K562 (cell line): Measurements from ENCODE around the gene CDADC1. TPM values are rescaled to one million over a fixed set of nuclear protein-coding genes. Genes with fewer than 3 reads are reported as not detected.

Experiments used
- ATAC-seq: fragments of 200-7000 bp; cut with Tn5 transposase; 3 replicates; pipeline ENCODE4 v1.9.1; 2020; ENCODE audit warnings: moderate library complexity
- BruUV-seq: library from RNA; stranded (reverse); fragments of 400-500 nt; replicated peaks from 2 replicates; lab custom pipeline; 2021; lab: Mats Ljungman, UMichigan
- CTCF ChIA-PET: fragments of 300-600 bp; formaldehyde crosslinking; extraction: SDS; loops from one replicate; lab custom pipeline; 2021; ENCODE audit warnings: low intra/inter-chr PET ratio; lab: Yijun Ruan, JAX
- POLR2A ChIA-PET: fragments of 300-600, 350-650 bp; sonication (Branson Sonifier 250); formaldehyde crosslinking; extraction: SDS; loops from one replicate; lab custom pipeline; 2021; ENCODE audit warnings: antibody characterized with exemption, inconsistent platforms; lab: Yijun Ruan, JAX
- DNase-seq, 4 experiments: peaks; one replicate each; pipeline versions ENCODE4 v3.0.0 to v3.0.0-alpha.2; 2011 to 2018; ENCODE audit warnings: low spot score in 3 of 4, mixed read lengths in 3 of 4; ENCODE audit errors: extremely low read depth in 1 of 4
- FAIRE-seq: peaks from 2 replicates; lab custom pipeline; 2011; peaks lifted over from hg19 to GRCh38; lab: Jason Lieb, UNC
- H2AFZ ChIP-seq: 2 replicates; pipeline ENCODE4 v1.6.0; 2011; ENCODE audit warnings: low read depth, low read length, control low read depth, inconsistent platforms
- H3K27ac ChIP-seq: fragments of 200-600 bp; 3 replicates; pipeline ENCODE4 v1.8.0; 2011; ENCODE audit warnings: low read depth, mild to moderate bottlenecking, control low read depth, inconsistent platforms, low read length, moderate library complexity, mixed read lengths; ENCODE audit errors: extremely low read depth
- H3K27me3 ChIP-seq, 2 experiments: fragments of 300-600 bp in 1 of 2; 2 replicates in 1 of 2; 3 replicates in 1 of 2; pipeline versions ENCODE4 v1.6.0 to v1.8.0; 2011; ENCODE audit warnings: inconsistent platforms in 2 of 2, low read length in 2 of 2, mild to moderate bottlenecking in 1 of 2, mixed read lengths in 1 of 2, moderate library complexity in 1 of 2; ENCODE audit not compliant: control insufficient read depth in 2 of 2, insufficient read depth in 2 of 2
- H3K36me3 ChIP-seq: fragments of 300-600 bp; 3 replicates; pipeline ENCODE4 v1.8.0; 2011; ENCODE audit warnings: mild to moderate bottlenecking, low read length, inconsistent platforms; ENCODE audit not compliant: control insufficient read depth, insufficient read depth
- H3K4me1 ChIP-seq, 2 experiments: fragments of 200-600 bp in 1 of 2; replicated peaks in 1 of 2; 2 replicates in 1 of 2; 3 replicates in 1 of 2; pipeline versions ENCODE4 v1.5.1 to v1.8.0; 2011; ENCODE audit warnings: inconsistent platforms in 2 of 2, low read length in 2 of 2, mild to moderate bottlenecking in 1 of 2, mixed read lengths in 1 of 2, moderate library complexity in 1 of 2; ENCODE audit not compliant: control insufficient read depth in 2 of 2, insufficient read depth in 2 of 2
- H3K4me2 ChIP-seq: 2 replicates; pipeline ENCODE4 v1.6.1; 2011; ENCODE audit warnings: low read length, control low read depth, inconsistent platforms, mixed read lengths; ENCODE audit not compliant: insufficient read depth
- H3K4me3 ChIP-seq: fragments of 200-600 bp; sonication (generic), shearing (Covaris generic); 2 replicates; pipeline ENCODE4 v1.5.1; 2016; ENCODE audit warnings: control low read depth, inconsistent platforms
- H3K79me2 ChIP-seq: fragments of 200-600 bp; 3 replicates; pipeline ENCODE4 v1.8.0; 2011; ENCODE audit warnings: low read length, inconsistent platforms; ENCODE audit not compliant: control insufficient read depth, insufficient read depth
- H3K9ac ChIP-seq, 2 experiments: 2 replicates each; pipeline versions ENCODE4 v1.6.0 to v1.6.1; 2011; ENCODE audit warnings: low read depth in 2 of 2, low read length in 2 of 2, control low read depth in 1 of 2, inconsistent platforms in 1 of 2, mild to moderate bottlenecking in 1 of 2, mixed read lengths in 1 of 2; ENCODE audit not compliant: insufficient read depth in 1 of 2
- H3K9me1 ChIP-seq: one replicate; pipeline ENCODE4 v1.6.0; 2011; ENCODE audit warnings: inconsistent platforms, mild to moderate bottlenecking, low read length, moderate library complexity; ENCODE audit not compliant: control insufficient read depth, insufficient read depth
- H3K9me3 ChIP-seq: replicated peaks from 2 replicates; pipeline ENCODE4 v1.5.1; 2011; ENCODE audit warnings: low read depth, low read length, inconsistent platforms; ENCODE audit not compliant: control insufficient read depth, insufficient read depth
- H4K20me1 ChIP-seq: replicated peaks from 2 replicates; pipeline ENCODE4 v1.6.1; 2011; ENCODE audit warnings: low read length, inconsistent platforms, mixed read lengths; ENCODE audit not compliant: control insufficient read depth, insufficient read depth
- C11orf30 ChIP-seq: fragments of 450-650 bp; IDR thresholded peaks from 2 replicates; pipeline ENCODE4 v1.6.1; 2016; ENCODE audit warnings: low read depth, mild to moderate bottlenecking
- MAFG ChIP-seq: fragments of 450-650 bp; conservative IDR thresholded peaks from 2 replicates; pipeline ENCODE4 v1.6.1; 2016; ENCODE audit warnings: missing genetic modification characterization, missing compliant biosample characterization
- MAFK ChIP-seq: IDR thresholded peaks from 2 replicates; pipeline ENCODE4 v1.6.1; 2011; ENCODE audit warnings: low read length, improper control_type of control experiment
- MEIS2 ChIP-seq: fragments of 450-650 bp; IDR thresholded peaks from 2 replicates; pipeline ENCODE4 v1.6.1; 2014; ENCODE audit warnings: mild to moderate bottlenecking; ENCODE audit not compliant: partially characterized antibody
- POLR2AphosphoS5 ChIP-seq: IDR thresholded peaks from 2 replicates; pipeline ENCODE4 v1.6.1; 2011; ENCODE audit warnings: mild to moderate bottlenecking, low read depth, low read length, moderate library complexity; ENCODE audit not compliant: control insufficient read depth, insufficient read depth
- ZNF316 ChIP-seq: fragments of 450-650 bp; IDR thresholded peaks from 2 replicates; pipeline ENCODE4 v1.6.1; 2016
- ZNF41 ChIP-seq: fragments of 250-450 bp; sonication (Bioruptor Pico); conservative IDR thresholded peaks from 2 replicates; pipeline ENCODE4 v1.4.0; 2020; ENCODE audit warnings: mild to moderate bottlenecking
- WGBS: fragments of 100-300 bp; shearing (Covaris generic); methylation state at CpG from one replicate; pipeline ENCODE4 v1.1.6; 2016; ENCODE audit warnings: low coverage, mixed read lengths; ENCODE audit not compliant: insufficient coverage; ENCODE audit errors: missing lambda C conversion rate; 5-methylcytosine and 5-hydroxymethylcytosine counted together
- in situ Hi-C: fragments of 300-500 bp; cut with MboI; formaldehyde crosslinking; loops from 4 replicates; pipeline ENCODE4 v1.15.0; 2018; ENCODE audit warnings: inconsistent platforms, mixed read lengths
- intact Hi-C: fragments of 100-400 bp; cut with micrococcal nuclease; formaldehyde crosslinking; loops from 2 replicates; pipeline ENCODE4 v1.14.2; 2022
- polyA plus RNA-seq, 8 experiments: library from polyadenylated mRNA; depleted of rRNA in 4 of 8; stranded (reverse) in 5 of 8; unstranded in 3 of 8; fragments of >200 nt; fragmentation: Nextera tagmentation in 2 of 8; fragmentation: Illumina TruSeq in 1 of 8; extraction: Ambion mirVana in 2 of 8; extraction: Trizol in 1 of 8; gene quantifications; 2 replicates each; pipeline versions ENCODE4 v1.2.1 to v1.2.3, GENCODE V29; 2011 to 2014; ENCODE audit warnings: inconsistent platforms in 1 of 8, missing spikeins in 1 of 8
- total RNA-seq, 7 experiments: library from RNA; depleted of rRNA in 6 of 7; stranded (reverse); fragments of >200 nt in 6 of 7; fragmentation: Illumina TruSeq in 2 of 7; extraction: Trizol in 2 of 7; gene quantifications; 2 replicates each; pipeline versions ENCODE4 v1.2.1 to v1.2.3, GENCODE V29; 2011 to 2021; ENCODE audit warnings: low replicate concordance in 1 of 7
- TF ChIP-seq, protein P1 (sequence below): fragments of 450-650 bp; IDR thresholded peaks from 2 replicates; pipeline ENCODE4 v1.6.1; 2016; ENCODE audit warnings: missing biosample characterization, missing genetic modification characterization
- TF ChIP-seq, protein P2 (sequence below): sonication (generic); formaldehyde crosslinking; IDR thresholded peaks from 2 replicates; pipeline ENCODE4 v1.8.0; 2023; ENCODE audit warnings: mild to moderate bottlenecking, missing genetic modification reagents

The CDADC1 gene
- total and polyA plus RNA-seq, 9 of the 15 experiments (the other 6 are each of a cell fraction or from before 2014, with no cell fraction given), result 4.1 to 11.8 (median 6.3) TPM

- BruUV-seq, result no TSS peak
- H3K4me3 ChIP-seq, result no peak overlapping the region
- H4K20me1 ChIP-seq, result no peaks in the 10 kb centered on the region
- ATAC-seq (no peak), FAIRE-seq (no peak), DNase-seq (no peak)
- H3K36me3 ChIP-seq, result no peaks in the 10 kb centered on the region
- 67% methylated on average over 20 of the region's 25 CpGs for WGBS
- H3K9ac ChIP-seq, result no peak overlapping the region
- in situ Hi-C loops, result loop anchor here (5.0 to 10.0 kb wide), 2 partner anchors 130 to 307 kb away; no protein-coding TSS in a partner anchor
- no peaks in the 10 kb centered on the region for H3K27me3 ChIP-seq
- H3K79me2 ChIP-seq, result no peaks in the 10 kb centered on the region
- ChIA-PET POLR2A (no interaction called here), CTCF (no interaction called here)
- H3K4me2 ChIP-seq, result no peak overlapping the region
- H3K9me3 ChIP-seq, result no peaks in the 10 kb centered on the region
- H3K27ac ChIP-seq, result no peak overlapping the region
- H2AFZ ChIP-seq, result no peak overlapping the region
- no peak for TF ChIP-seq POLR2AphosphoS5
- TF ChIP-seq ZNF316, result peak; percentile 70
- peak; percentile 49 for TF ChIP-seq C11orf30
- TF ChIP-seq MEIS2, result no peak
- peak; percentile 56 for TF ChIP-seq MAFG (tag)
- no peak for TF ChIP-seq ZNF41 (CRISPR knock-in tag)
- TF ChIP-seq MAFK, result peak; percentile 43; the same call in 1 of the 2 replicates
- TF ChIP-seq, protein P1, sequence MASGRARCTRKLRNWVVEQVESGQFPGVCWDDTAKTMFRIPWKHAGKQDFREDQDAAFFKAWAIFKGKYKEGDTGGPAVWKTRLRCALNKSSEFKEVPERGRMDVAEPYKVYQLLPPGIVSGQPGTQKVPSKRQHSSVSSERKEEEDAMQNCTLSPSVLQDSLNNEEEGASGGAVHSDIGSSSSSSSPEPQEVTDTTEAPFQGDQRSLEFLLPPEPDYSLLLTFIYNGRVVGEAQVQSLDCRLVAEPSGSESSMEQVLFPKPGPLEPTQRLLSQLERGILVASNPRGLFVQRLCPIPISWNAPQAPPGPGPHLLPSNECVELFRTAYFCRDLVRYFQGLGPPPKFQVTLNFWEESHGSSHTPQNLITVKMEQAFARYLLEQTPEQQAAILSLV, result no peak
- TF ChIP-seq, protein P2, sequence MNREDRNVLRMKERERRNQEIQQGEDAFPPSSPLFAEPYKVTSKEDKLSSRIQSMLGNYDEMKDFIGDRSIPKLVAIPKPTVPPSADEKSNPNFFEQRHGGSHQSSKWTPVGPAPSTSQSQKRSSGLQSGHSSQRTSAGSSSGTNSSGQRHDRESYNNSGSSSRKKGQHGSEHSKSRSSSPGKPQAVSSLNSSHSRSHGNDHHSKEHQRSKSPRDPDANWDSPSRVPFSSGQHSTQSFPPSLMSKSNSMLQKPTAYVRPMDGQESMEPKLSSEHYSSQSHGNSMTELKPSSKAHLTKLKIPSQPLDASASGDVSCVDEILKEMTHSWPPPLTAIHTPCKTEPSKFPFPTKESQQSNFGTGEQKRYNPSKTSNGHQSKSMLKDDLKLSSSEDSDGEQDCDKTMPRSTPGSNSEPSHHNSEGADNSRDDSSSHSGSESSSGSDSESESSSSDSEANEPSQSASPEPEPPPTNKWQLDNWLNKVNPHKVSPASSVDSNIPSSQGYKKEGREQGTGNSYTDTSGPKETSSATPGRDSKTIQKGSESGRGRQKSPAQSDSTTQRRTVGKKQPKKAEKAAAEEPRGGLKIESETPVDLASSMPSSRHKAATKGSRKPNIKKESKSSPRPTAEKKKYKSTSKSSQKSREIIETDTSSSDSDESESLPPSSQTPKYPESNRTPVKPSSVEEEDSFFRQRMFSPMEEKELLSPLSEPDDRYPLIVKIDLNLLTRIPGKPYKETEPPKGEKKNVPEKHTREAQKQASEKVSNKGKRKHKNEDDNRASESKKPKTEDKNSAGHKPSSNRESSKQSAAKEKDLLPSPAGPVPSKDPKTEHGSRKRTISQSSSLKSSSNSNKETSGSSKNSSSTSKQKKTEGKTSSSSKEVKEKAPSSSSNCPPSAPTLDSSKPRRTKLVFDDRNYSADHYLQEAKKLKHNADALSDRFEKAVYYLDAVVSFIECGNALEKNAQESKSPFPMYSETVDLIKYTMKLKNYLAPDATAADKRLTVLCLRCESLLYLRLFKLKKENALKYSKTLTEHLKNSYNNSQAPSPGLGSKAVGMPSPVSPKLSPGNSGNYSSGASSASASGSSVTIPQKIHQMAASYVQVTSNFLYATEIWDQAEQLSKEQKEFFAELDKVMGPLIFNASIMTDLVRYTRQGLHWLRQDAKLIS (CRISPR knock-in tag), result no peak
- H3K9me1 ChIP-seq, result no peaks in the 10 kb centered on the region
- peaks cover 2 to 9% of the 10 kb centered on the region in 2 experiments; a peak in 3 of 5 replicates for H3K4me1 ChIP-seq
- intact Hi-C loops, result loop anchor here (5.0 kb wide), 1 partner anchor 117 kb away; no protein-coding TSS in a partner anchor
These were observed 57.3 kb downstream of the CDADC1 start for GRCh38 chr13:49304763-49305700.
